CD4-positive, alpha-beta T cell treated with Interleukin-4 for 4 hours (primary cell): ENCODE results near the gene HTN3.
"Not testable (repeated sequence)": the region's sequence is repeated elsewhere in the genome, so short reads cannot be mapped to it uniquely, and the experiment has no call there.

Experiments used
- DNase-seq: peaks from one replicate; pipeline ENCODE4 v3.0.0-alpha.2; 2020

Gene HTN3

DNA sequence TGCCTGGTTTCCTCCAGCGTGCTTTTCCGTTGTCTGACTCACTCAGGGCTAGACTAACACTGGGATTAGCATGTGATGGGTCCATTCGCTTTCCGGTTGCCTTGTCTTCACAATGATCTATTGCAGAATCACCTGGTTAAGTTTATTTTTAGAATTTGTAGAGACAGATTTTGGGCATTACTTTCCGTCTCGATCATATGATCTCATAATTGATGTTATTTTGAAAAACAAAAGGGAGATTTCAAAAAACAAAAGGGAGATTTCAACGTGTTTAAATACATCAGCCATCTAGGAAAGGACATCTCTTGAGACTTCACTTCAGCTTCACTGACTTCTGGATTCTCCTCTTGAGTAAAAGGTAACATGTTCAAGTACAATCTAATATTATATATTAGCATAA, at the start of gene HTN3:
Gene HTN3 (plus strand): TSS at position 301 of the 400 bp plus-strand sequence. CDS start 2,282 bp downstream, outside the sequence.
- DNase-seq = not testable (repeated sequence)

DNA sequence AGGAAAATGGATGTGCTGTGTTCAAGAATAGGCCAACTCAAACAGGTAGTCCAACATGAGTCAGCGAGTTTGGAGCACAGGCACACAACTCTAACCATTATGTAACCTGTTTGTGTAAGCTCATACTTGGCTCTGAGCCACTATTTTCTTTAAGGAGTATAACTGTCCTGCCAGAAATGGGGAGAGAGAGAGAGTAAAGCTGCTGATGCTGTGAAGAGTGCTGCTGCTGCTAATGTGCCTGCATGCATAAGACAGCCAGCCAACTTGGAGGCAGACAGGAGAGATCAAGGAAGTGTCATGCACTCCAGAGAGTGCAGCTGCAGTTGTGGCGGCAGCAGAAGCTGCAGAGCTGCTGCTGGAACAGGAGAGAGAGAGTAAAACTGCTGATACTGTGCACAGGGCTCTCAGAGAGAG, 44.2 kb upstream of the HTN3 start:
- no peak for DNase-seq

GRCh38 chr4:69986663-69987062, 41.6 kb upstream of the HTN3 start:
- DNase-seq = no peak

GRCh38 chr4:69991016-69991415, 37.2 kb upstream of the HTN3 start:
- no peak for DNase-seq

DNA sequence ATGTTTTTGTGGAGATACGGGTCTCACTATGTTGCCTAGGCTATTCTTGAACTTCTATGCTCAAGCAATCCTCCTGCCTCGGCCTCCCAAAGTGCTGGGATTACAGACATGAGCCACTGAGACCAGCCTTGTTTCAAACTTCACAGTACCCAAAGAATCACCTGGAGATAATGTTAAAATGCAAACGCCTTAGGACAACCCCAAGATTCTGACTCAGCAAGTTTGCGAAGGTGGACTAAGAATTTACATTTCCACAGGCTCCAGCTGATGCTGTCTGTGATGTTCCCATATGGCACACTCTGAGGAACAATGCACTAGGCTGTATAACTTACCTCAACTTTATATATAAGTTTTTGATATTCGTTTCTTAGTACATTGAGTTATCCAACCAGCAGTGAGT, 33.5 kb upstream of the HTN3 start:
- DNase-seq = no peak

- DNase-seq = no peak
These were observed 32.7 kb upstream of the HTN3 start, which contains the start of gene STATH for GRCh38 chr4:69995526-69996016. Gene STATH, plus strand, starts transcription at chr4:69995966. Its CDS starts 2,472 bp downstream, at chr4:69998438.

- no peak for DNase-seq
These were observed 28.8 kb upstream of the HTN3 start for GRCh38 chr4:69999420-69999819.

- no peak for DNase-seq
These were observed 27.5 kb upstream of the HTN3 start for GRCh38 chr4:70000711-70001110.

GRCh38 chr4:70002507-70002906, 25.8 kb upstream of the HTN3 start:
- no peak for DNase-seq

- no peak for DNase-seq
These were observed 19.5 kb upstream of the HTN3 start for GRCh38 chr4:70008771-70009170.

GRCh38 chr4:70019006-70019405, 9.3 kb upstream of the HTN3 start:
- not testable (repeated sequence) for DNase-seq

DNA sequence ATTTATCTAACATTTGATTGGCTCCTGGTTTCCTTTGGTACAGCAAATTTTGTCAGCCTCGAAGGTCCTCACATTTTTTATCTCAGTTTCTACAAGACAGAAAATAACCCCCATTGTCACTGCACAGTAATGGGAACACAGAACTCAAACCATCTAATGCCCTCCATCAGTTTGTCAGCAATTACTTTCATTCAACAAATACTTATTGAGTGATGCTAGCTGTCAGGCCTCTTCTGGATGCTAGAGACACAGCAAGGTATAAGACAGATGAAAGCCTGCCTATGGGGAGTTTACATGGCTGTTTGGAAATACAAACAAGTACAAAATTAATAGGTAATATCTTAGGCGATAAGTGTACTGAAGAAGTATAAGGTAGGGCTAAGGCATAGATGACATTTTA, 5.0 kb upstream of the HTN3 start:
- DNase-seq = no peak

- DNase-seq = no peak
These were observed 1.2 kb upstream of the HTN3 start for GRCh38 chr4:70027011-70027410.

DNA sequence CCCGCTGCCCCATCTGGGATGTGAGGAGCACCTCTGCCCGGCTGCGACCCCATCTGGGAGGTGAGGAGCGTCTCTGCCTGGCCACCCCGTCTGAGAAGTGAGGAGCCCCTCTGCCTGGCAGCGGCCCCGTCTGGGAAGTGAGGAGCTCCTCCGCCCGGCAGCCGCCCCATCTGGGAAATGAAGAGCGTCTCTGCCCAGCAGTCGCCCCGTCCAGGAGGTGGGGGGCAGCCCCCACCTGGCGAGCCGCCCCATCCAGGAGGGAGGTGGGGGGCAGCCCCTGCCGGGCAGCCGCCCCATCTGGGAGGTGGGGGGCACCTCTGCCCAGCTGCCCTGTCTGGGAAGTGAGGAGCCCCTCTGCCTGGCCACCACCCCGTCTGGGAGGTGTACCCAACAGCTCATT, 9.3 kb downstream of the HTN3 start:
- not testable (repeated sequence) for DNase-seq

DNA sequence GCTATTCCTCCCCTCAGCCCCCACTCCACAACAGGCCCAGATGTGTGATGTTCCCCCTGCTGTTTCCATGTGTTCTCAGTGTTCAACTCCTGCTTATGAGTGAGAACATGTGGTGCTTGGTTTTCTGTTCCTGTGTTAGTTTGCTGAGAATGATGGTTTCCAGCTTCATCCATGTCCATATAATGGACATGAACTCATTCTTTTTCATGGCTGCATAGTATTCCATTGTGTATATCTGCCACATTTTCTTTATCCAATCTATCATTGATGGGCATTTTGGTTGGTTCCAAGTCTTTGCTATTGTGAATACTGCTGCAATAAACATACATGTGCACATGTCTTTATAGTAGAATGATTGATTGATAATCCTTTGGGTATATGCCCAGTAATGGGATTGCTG, 11.7 kb downstream of the HTN3 start:
- DNase-seq = not testable (repeated sequence)

- no peak for DNase-seq
These were observed 13.5 kb downstream of the HTN3 start for GRCh38 chr4:70041652-70042286.

GRCh38 chr4:70050138-70050537, 21.9 kb downstream of the HTN3 start, which contains the start of gene HTN1:
Gene HTN1, plus strand, starts transcription at chr4:70050438. Its CDS starts 2,639 bp downstream, at chr4:70053077.
- not testable (repeated sequence) for DNase-seq

- not testable (repeated sequence) for DNase-seq
These were observed 28.3 kb downstream of the HTN3 start for GRCh38 chr4:70056534-70056933.

DNA sequence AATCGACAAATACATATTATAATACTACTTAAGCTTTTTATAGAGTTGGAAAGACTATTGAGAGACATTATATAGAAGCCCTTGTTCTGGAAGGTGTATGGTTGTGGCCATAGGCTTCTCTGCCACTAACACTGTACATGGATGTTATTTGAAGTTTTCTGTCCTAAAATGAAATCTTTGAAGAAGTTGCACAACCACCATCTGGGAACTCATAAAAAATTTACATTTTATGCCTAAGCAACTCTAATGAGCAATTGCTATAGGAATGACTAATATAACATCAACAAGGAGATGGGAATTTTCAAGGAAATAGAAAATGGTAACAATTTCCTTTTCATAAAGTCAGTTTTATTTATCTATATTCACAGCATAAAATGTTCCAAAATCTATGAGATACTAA, 29.4 kb downstream of the HTN3 start:
- DNase-seq = no peak

DNA sequence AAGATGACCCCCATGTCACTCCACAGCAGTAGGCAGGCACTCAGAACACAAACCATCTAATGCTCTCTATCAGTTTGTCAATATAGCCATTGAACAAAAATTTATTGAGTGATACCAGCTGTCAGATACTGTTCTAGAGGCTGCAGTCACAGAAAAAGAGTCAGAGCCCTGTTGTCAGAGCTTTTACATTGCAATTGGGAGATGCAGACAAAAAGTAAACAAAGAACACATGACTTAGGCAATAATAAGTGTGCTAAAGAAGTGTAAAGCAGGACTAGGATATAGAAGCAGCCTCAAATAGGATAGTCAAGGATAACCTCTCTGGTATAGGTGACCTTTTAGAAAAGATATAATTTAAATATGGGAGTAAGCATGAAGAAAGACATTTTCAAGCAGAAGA, 30.9 kb downstream of the HTN3 start:
- no peak for DNase-seq

GRCh38 chr4:70062000-70062399, 33.7 kb downstream of the HTN3 start:
- no peak for DNase-seq

GRCh38 chr4:70080205-70080604, 51.9 kb downstream of the HTN3 start:
- DNase-seq = no peak
